Hematopoietic multipotent progenitor cell treated with erythropoietin and hydrocortisone succinate and interleukin-3 and kit ligand, for 6 days (in vitro differentiated cells): ENCODE measurements around the gene FAM25A.
"Not testable (repeated sequence)": the region's sequence is repeated elsewhere in the genome, so short reads cannot be mapped to it uniquely, and the experiment has no call there.

Experiments
- DNase-seq: peaks from one replicate; pipeline ENCODE4 v3.0.0-alpha.2; 2015

Gene FAM25A

DNA sequence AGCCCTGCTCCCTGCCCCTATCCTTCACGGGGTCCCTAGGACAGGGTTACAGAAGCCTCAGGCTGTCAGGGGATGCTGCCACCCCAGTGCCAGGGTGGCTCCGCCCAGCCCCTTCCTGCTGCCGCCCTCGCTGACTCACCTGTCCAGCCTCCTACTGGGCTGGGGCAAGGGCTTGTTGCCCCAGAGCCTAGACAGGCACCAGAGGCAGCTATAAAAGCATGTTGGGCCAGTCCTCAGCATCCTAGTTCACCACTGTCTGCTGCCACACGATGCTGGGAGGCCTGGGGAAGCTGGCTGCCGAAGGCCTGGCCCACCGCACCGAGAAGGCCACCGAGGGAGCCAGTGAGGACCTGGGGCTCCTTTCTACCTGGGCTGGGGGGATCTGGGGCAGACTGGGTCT is at the start of gene FAM25A:
TSS of gene FAM25A (plus strand) at position 239 of the 400 bp plus-strand sequence. CDS start at position 270, 31 bp downstream.
- DNase-seq = not testable (repeated sequence)

DNA sequence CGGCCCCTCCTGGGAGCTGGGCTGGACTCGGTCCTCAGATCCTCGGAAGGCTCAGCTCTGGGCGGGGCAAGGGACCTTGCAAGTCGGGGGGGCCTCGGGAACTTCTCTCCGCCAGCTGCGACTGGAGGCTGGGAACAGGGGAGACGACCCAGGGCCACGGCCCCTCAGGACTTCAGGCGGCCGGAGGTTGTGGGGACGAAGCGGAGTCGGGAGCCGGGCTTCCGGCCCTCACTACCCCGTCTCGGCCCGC is 49.2 kb upstream of the FAM25A start:
- DNase-seq = no peak

DNA sequence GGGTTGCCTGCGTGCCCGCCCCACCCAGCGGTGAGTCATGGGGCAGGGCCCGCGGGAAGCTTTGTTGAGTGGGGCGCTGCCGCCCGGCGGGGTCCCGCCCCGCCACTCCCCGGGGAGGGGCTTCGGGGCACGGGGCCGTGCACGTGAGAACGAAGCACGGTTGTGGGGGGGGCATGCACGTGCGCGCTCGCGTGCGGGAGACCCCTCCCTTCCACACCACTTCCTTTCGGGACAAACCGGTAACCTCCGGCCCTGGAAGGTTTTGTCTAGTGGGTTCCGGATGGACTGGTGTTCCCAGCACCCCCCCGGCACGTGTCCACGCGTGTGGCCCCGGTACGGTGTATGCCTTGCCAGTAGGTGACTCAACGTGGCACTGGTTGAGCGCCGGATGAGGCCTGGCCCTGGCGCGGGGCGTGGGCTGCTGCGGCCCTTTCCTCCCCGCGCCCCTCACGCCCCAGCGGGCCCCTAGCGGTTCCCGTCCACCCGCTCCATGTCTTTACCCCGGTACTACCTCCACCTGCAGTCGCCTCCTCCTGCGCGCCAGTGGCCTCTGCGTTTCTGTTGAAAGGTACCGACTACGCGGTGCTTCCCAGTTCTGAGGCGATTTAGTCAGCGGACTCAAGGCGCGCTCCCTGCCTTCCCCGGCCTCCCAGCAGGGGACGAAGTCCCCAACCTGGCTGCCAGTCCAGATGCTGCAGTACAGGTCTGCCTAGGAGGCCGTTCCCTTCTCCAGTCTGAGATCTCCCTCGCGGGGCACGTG is 48.7 kb upstream of the FAM25A start:
- DNase-seq = peak; percentile 87

DNA sequence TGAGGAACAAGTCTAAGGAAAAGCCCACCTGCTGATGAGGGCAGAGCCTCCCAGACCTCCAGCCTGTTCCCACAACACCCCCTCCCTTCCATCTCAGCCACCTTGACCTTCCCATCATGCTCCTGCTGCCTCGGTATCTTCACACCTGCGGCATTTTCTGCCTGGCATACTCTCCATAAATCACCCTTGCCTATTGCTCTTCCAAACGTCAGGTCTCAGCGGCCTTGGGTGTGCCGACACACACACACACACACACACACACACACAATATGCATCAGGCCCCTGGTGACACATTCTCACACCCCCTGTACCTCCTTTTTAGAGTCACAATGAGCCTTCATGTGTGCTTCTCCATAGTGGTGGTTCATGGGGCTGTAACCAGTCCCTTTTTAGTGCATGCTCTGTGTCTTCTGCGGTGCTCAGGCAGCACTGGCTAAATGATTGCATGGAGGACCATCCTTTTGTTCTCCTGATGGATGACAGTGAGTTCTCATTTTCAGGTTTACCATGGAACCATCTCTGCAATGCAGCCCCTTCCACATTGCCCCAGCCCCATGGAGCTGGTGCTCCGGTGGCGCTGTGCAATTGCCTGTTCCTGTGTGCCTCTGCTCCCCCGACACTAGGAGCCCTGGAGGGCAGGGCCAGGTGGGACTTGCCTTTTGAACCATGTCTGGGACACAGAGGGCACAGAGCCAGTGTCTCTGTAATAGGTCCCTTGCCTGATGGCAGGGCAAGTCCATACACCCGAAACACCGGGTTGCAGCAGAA is 47.3 kb upstream of the FAM25A start:
- DNase-seq = no peak

DNA sequence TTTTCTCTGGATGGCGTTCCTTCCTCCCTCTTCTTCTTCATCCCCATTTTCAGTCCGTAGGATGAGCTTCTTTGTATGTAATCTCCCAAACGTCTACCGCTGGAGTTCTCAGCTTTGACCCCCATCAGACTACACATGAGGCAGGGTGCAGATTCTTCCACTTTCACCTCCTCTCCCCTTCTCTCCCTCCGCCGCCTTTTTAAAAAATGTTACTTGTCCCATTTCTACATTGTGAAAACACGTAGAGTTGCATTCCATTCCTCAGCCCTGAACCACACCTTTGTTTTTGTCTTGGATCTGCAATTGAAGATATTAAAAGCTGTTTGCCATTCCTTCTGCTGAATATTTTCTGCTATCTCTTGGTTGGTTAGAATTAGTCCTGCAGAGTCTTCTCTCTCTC is 45.6 kb upstream of the FAM25A start:
- no peak for DNase-seq

DNA sequence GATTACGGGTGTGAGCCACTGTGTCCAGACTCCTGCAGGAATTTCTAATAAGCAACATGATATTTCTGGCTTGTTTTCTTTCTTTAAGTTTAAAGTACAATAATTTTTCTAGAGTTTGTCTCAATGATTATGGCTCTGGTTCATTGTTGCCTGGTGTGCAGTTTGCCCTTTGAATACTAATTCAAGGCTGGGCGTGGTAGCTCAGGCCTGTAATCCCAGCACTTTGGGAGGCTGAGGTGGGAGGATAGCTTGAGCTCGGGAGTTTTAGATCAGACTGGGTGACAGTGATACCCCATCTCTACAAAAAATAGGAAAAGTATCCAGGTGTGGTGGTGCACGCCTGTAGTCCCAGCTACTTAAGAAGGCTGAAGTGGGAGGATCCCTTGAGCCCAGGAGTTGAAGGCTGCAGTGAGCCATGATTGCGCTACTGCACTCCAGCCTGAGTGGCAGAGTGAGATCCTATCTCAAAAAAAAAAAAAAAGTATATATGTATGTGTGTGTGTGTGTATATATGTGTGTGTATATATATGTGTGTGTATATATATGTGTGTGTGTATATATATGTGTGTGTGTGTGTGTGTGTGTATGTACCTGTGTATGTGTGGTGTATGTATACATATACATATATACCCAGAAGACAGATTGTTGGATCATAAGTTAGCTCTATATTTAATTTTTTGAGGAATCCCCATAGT is 43.6 kb upstream of the FAM25A start:
- DNase-seq = no peak

DNA sequence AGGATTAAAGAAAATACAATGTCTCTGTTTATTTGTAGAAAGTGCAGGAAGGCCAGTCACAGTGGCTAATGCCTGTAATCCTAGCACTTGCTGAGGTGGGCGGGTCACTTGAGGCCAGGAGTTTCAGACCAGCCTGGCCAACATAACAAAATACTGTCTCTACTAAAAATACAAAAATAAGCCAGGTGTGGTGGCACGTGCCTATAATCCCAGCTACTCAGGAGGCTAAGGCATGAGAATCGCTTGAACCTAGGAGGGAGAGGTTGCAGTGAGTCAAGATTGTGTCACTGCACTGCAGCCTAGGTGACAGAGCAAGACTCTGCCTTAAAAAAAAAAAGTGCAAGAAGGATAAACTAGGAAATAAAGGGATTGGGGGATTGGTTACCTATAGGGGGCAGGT is 41.6 kb upstream of the FAM25A start:
- DNase-seq = not testable (repeated sequence)

DNA sequence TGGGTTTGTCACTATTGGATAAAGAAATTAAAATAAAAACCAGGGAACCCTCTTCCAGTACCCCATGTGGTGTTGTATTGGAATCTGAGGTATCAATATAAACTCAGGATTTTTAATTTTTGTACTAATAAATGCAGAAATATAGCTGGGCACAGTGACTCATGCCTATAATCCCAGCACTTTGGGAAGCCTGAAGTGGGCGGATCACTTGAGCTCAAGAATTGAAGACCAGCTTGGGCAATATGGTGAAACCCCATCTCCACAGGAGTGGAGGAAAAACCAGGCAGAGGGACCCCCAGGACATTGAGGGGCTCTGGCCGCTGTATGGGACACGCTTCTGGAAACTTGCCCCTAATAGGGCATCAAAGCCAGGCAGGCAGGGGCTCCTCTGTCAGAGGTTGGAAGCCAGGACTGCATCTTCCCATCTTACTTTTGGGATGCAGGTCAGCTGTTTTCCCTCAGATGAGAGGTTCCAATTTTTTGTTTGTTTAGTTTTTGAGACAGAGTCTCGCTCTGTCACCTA is 40.7 kb upstream of the FAM25A start:
- no peak for DNase-seq

DNA sequence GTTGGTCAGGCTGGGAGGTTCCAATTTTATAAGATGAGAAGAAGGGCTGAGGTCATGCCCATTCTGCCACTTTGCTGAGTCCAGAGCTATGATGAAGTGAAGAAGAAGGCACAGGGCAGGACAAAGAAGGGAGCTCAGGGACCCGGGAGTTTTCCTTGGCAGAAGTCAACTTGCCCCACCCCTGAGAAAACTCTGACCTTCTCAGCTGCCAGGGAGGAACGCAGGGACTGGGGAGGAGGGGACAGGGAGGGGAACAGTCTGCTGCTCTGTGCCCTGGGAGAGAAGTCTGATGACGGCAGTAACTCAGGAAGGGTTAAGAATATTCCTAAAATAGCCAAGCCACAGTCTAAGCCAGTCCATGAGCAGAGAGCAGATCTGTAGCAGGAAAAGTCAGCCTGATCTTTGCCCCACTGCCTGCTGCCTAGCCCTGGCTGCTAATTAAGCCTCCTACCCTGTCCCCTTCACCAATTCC is 40.1 kb upstream of the FAM25A start:
- no peak for DNase-seq

DNA sequence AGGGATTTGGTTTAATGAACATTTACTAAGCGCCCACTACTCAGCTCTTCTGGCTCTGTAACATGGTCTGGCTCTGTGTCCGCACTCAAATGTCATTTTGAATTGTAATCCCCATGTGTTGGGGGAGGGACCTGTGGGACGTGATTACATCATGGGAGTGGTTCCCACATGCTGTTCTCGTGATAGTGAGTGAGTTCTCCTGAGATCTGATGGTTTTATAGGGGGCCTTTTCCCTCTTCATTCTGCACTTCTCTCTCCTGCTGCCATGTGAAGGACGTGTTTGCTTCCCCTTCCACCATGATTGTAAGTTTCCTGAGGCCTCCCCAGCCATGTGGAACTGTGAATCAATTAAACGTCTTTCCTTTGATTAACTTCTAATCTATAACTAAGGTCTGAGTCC is 39.1 kb upstream of the FAM25A start:
- not testable (repeated sequence) for DNase-seq

DNA sequence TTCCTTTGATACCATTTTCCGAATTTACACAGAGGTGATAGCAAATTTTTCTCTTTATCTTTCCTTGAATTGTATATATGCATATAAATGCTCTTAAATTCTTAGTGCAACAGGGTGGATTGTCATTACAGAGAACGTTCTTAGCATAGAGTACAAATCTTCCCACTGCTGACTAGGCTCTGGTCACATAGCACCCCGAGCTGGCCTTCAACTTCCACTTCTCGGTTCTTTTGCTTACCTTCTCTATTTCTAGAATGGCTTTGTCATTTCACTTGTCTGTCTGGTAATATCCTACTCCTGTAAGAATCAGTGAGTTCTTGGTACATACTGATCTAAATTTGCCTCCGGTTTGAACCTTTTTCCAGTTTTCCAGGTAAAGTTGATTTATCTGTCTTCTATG is 38.4 kb upstream of the FAM25A start:
- DNase-seq = no peak

DNA sequence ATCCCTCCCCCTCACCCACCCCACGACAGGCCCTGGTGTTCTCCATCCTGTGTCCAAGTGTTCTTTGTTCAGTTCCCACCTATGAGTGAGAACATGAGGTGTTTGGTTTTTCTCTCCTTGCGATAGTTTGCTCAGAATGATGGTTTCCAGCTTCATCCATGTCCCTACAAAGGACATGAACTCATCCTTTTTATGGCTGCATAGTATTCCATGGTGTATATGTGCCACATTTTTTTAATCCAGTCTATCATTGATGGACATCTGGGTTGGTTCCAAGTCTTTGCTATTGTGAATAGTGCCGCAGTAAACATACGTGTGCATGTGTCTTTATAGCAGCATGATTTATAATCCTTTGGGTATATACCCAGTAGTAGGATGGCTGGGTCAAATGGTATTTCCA is 35.6 kb upstream of the FAM25A start:
- not testable (repeated sequence) for DNase-seq

DNA sequence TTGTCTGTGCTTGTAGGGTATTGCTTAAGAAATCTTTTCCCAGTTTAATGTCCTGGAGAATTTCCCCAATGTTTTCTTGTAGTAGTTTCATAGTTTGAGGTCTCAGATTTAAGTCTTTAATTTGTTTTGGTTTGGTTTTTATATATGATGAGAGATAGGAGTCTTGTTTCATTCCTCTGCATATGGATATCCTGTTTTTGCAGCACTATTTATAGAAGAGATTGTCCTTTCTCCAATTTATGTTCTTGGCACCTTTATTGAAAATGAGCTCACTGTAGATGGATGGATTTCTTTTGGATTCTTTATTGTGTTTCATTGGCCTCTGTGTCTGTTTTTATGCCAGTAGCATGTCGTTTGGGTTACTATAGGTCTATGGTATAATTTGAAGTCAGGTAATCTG is 31.6 kb upstream of the FAM25A start:
- DNase-seq = no peak

DNA sequence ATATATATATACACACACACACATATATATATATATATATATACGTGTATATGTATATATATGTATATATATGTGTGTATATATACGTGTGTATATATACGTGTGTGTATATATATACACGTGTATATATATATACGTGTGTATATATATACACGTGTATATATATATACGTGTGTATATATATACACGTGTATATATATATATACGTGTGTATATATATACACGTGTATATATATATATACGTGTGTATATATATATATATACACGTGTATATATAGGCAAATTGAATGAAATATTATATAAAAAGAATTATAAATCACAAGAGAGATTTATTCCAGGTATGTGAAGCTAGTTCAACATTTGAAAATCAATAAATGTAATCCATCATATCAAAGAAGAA is 28.7 kb upstream of the FAM25A start:
- DNase-seq = not testable (repeated sequence)

DNA sequence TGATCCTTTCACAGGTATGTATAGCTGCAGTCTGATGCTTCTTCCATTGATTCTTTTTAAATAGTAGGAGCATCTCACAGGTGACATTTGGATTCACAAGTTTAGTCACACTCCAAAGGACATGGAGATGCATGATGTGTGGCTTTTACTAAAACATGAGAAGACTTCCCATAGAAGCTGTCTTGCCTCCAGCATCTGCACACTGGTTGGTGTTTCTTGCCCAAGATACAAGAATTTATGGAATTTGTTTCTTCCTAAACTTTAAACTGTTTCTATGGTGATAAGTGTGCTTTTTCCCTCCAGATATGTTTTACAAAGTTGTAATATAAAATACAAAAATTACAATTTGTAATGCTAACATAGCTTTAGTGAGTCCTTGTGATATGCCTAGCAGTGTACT is 27.6 kb upstream of the FAM25A start:
- DNase-seq = no peak

DNA sequence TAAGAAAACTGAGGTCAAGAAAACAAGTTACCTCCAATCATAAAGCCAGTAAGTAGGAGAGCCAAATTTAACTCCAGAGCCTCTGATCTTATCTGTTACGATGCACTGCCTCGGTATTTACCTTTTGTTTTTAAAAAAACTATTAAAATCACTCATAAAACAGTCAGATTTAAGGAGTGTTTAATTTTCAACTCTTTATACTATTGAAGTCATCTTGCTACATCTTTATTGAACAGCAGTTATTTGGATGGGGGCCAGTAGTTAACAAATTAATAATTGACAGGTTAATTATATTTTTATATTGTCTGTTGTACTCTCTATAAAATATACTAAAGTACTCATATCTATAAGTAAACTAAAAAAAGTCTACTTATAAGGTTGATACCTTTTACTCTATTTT is 27.2 kb upstream of the FAM25A start:
- DNase-seq = no peak

DNA sequence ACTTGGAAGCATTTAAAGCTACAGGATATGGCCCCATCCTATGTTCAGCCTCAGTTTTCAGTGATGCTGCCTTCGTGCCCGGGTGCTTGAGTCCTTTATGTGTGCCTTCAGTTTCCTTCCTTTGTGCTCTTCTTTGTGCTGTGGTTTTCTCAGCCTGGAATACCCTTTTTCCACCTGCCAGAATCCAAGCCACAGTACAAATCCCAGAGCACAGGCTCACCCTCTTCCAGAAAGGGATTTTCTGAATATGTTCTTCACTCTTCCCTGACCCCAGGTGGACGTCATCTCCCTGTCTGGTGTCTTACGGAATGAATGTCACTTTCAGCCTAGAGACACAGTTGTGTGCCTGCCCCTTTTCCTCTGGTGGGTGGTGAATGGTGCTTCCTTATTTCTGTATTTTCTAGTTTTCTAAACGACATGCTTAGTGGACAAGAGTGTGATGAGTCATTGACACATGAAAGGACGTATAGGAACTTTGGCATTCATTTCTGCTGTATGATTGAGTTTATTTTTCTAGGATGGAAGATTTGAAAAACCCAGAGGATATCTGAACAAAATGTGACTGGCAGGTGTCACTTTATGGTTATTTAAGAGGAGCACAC is 20.2 kb upstream of the FAM25A start:
- DNase-seq = not testable (repeated sequence)

DNA sequence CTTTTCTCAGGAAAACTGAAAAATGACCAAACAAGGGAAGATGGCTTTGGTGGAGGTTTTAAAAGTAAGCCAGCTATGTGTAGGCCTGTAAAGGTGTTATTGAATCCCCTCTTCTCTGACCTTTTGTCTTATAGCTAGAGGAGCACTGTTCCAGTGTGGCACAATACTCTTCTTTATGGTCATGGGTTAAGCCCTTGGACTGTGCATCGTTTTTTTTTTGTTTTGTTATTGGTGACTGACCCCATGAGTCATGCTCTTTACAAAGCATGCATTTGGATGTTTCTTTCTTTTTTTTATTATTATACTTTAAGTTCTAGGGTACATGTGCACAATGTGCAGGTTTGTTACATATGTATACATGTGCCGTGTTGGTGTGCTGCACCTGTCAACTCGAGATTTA is 19.6 kb upstream of the FAM25A start:
- no peak for DNase-seq

DNA sequence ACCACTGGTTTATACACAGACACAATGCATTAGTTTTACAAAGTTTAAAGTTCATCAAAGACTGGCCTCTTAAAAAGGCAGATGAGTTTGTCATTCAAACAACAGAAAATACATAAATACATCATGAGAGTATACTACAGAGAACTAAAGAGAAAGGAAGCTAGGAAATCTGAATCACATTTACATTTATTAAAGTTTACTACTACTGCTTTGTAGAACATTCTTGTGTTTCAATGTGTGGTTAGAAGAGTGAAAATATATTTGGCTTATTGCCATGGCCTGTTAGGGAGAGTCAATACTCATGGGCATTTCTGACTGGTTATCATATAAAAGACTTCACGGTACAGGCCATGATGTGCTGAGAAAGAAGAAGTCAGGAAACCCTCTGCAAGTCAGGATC is 13.0 kb upstream of the FAM25A start:
- not testable (repeated sequence) for DNase-seq

DNA sequence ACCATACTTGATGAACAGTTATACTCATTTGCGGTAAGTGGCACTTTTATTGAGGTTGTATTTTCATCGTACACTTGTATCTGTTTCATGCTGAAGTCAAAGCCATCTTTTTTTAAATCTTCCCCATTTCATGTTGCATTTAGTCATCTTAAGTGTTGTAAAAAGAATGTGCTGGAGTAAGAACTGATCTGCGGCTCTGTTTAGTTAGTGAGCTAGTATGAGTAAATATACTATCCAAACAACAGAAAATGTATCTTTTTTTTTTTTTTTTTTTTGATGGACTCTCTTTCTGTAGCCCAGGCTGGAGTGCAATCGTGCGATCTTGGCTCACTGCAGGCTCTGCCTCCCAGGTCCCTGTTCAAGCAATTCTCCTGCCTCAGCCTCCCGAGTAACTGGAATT is 12.4 kb upstream of the FAM25A start:
- not testable (repeated sequence) for DNase-seq

DNA sequence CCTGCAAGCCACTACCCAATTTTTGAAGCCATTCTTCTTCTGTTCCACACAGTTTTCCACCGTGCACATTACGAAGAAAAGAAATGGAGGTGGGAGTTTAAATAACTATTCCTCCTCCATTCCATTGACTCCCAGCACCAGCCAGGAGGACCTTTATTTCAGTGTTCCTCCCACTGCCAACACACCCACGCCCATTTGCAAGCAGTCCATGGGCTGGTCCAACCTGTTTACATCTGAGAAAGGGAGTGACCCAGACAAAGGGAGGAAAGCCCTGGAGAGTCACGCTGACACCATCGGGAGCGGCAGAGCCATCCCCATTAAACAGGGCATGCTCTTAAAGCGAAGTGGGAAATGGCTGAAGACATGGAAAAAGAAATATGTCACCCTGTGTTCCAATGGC is 11.8 kb upstream of the FAM25A start:
- not testable (repeated sequence) for DNase-seq

DNA sequence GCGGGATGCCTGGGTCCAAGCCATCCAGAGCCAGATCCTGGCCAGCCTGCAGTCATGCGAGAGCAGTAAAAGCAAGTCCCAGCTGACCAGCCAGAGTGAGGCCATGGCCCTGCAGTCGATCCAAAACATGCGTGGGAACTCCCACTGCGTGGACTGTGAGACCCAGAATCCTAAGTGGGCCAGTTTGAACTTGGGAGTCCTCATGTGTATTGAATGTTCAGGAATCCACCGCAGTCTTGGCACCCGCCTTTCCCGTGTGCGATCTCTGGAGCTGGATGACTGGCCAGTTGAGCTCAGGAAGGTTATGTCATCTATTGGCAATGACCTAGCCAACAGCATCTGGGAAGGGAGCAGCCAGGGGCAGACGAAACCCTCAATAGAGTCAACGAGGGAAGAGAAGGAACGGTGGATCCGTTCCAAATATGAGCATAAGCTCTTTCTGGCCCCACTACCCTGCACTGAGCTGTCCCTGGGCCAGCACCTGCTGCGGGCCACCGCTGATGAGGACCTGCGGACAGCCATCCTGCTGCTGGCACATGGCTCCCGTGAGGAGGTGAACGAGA is 10.9 kb upstream of the FAM25A start:
- DNase-seq = not testable (repeated sequence)

DNA sequence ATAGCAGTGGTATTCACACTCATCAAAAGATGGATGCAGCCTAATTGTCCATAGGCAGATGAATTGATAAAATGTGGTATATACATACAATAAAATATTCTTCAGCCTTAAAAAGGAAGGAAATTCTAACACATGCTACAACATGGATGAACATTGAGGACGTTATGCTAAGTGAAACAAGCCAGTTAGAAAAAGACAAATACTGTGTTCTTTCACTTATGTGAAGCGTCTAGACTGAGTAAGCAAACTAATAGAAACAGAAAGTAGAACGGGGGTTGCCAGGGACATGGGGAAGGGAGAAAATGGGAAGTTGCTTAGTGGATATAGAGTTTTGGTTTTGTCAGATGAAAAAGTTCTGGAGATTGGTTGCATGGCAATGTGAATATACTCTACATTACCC is 6.6 kb upstream of the FAM25A start:
- DNase-seq = not testable (repeated sequence)
